Lower leg skin (tissue), 4 donors: ENCODE results near the gene ZSWIM8. TPM values are rescaled to one million over a fixed set of nuclear protein-coding genes. Genes with fewer than 3 reads are reported as not detected.
"Not testable (repeated sequence)": the region's sequence is repeated elsewhere in the genome, so short reads cannot be mapped to it uniquely, and the experiment has no call there.

ENCODE experiments used
- DNase-seq, 2 donors: peaks; one replicate each; pipeline ENCODE4 v3.0.0-alpha.2; 2019; ENCODE audit warnings: low spot score in 2 of 2
- H3K4me3 ChIP-seq: fragments of 200-600 bp; sonication (generic); 2 replicates; pipeline ENCODE4 v1.5.1; 2017; ENCODE audit warnings: mild to moderate bottlenecking, low read depth; ENCODE audit not compliant: poor library complexity, severe bottlenecking
- POLR2A ChIP-seq, 2 donors: fragments of 450-650 bp; IDR thresholded peaks; one replicate each; pipeline ENCODE4 v1.6.1; 2016 to 2017; ENCODE audit warnings: antibody characterized with exemption in 2 of 2, mild to moderate bottlenecking in 1 of 2, moderate library complexity in 1 of 2
- WGBS, 2 donors: methylation state at CpG; one replicate each; pipeline ENCODE4 v1.1.5; 2018; 5-methylcytosine and 5-hydroxymethylcytosine counted together
- intact Hi-C: fragments of 100-400 bp; cut with DNase I; formaldehyde crosslinking; loops from one replicate; pipeline ENCODE4 v1.15.0; 2023; ENCODE audit warnings: low total_unique reads
- total RNA-seq, 4 donors: library from RNA; depleted of rRNA; stranded (reverse); fragments of >200 nt; gene quantifications; one replicate each; pipeline ENCODE4 v1.1.0, GENCODE V29; 2016
- TF ChIP-seq, protein P1 (sequence below), 3 donors: fragments of 450-650 bp; IDR thresholded peaks; one replicate each; pipeline ENCODE4 v1.5.1; 2016; ENCODE audit warnings: antibody characterized with exemption in 3 of 3, mild to moderate bottlenecking in 3 of 3, moderate library complexity in 2 of 3

Gene ZSWIM8
- total RNA-seq, 4 donors from 2014 or later, result 99.0 to 262 (median 108) TPM

DNA sequence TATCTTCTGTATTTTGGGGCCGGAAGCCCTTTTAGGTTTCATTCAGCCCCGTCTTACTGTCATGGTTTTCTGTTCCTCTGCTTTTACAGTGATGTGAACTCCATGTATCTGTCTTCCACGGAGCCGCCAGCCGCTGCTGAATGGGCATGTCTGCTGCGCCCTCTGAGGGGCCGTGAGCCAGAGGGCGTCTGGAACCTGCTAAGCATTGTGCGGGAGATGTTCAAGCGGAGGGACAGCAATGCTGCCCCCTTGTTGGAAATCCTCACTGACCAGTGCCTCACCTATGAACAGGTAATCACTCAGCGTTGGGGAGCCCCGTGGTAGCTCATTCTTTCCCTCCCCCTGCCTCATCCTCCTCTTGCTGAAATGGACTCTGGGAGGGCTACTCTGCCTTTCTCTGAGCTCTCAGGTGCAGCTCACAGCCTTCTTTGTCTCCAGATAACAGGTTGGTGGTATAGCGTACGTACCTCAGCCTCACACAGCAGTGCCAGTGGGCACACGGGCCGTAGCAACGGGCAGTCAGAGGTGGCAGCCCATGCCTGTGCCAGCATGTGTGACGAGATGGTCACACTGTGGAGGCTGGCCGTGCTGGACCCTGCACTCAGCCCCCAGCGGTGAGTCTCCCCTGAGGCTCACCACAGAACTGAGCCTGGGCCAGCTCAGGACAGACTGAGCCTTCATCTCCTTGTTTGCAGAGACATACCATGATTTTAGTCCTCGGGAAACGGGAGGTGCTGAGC lies 5.7 kb downstream of the ZSWIM8 start:
- 89 to 94% methylated on average over 22 of the region's 22 CpGs for WGBS, 2 donors
- intact Hi-C loops, result no loop called here
- no peak for DNase-seq
- TF ChIP-seq, protein P1, sequence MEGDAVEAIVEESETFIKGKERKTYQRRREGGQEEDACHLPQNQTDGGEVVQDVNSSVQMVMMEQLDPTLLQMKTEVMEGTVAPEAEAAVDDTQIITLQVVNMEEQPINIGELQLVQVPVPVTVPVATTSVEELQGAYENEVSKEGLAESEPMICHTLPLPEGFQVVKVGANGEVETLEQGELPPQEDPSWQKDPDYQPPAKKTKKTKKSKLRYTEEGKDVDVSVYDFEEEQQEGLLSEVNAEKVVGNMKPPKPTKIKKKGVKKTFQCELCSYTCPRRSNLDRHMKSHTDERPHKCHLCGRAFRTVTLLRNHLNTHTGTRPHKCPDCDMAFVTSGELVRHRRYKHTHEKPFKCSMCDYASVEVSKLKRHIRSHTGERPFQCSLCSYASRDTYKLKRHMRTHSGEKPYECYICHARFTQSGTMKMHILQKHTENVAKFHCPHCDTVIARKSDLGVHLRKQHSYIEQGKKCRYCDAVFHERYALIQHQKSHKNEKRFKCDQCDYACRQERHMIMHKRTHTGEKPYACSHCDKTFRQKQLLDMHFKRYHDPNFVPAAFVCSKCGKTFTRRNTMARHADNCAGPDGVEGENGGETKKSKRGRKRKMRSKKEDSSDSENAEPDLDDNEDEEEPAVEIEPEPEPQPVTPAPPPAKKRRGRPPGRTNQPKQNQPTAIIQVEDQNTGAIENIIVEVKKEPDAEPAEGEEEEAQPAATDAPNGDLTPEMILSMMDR (IDR thresholded peaks at IDR 0.05), result no peak
- TF ChIP-seq POLR2A (IDR thresholded peaks at IDR 0.05), result no peak
- H3K4me3 ChIP-seq, result no peak overlapping the region

DNA sequence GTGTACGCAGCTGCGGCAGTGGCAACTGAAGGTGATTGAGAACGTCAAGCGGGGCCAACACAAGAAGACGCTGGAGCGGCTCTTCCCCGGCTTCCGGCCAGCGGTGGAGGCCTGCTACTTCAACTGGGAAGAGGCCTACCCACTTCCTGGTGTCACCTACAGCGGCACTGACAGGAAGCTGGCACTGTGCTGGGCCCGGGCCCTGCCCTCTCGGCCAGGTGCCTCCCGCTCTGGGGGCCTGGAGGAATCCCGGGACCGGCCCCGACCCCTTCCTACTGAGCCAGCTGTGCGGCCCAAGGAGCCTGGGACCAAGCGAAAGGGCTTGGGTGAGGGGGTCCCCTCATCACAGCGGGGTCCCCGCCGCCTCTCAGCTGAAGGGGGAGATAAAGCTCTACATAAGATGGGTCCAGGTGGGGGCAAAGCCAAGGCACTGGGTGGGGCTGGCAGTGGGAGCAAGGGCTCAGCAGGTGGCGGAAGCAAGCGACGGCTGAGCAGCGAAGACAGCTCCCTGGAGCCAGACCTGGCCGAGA lies 6.5 kb downstream of the ZSWIM8 start:
- WGBS, 2 donors, result 88 to 92% methylated on average over 10 to 26 of the region's 26 CpGs
- no peak for TF ChIP-seq POLR2A (IDR thresholded peaks at IDR 0.05)
- TF ChIP-seq, protein P1 (IDR thresholded peaks at IDR 0.05), result no peak
- intact Hi-C loops, result no loop called here
- no peak overlapping the region for H3K4me3 ChIP-seq
- DNase-seq, result no peak

DNA sequence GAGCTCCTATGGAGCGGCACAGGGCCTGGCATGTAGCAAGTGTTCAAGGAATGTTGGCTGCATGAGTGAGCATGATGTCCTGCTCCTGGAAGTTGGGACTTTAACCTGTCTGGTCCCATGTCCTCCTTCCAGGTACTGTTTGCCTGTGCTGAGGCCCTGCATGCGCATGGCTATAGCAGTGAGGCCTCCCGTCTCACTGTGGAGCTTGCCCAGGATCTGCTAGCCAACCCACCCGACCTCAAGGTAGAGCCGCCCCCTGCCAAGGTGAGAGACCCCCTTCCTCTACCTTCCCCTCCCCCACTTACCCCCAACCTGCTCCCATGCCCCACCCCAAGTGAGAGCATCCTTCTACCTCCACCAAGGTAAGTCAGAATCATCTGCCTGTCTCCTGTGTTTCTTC lies 8.1 kb downstream of the ZSWIM8 start:
- intact Hi-C loops, result no loop called here
- H3K4me3 ChIP-seq, result no peak overlapping the region
- WGBS, 2 donors, result 84 to 93% methylated on average over 5 of the region's 5 CpGs
- TF ChIP-seq, protein P1 (IDR thresholded peaks at IDR 0.05), result no peak
- no peak for DNase-seq

DNA sequence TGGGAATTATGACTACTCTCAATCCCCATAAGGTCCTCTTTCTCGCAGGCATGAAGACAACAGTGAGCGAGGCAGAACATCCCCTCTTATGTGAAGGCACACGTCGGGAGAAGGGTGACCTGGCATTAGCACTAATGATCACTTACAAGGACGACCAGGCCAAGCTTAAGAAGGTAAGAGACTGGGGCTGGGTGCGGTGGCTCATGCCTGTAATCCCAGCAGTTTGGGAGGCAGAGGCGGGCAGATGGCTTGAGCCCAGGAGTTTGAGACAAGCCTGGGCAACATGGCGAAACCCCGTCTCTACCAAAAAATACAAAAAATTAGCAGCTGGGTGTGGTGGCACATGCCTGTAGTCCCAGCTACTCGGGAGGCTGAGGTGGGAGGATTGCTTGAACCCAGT lies 10.1 kb downstream of the ZSWIM8 start:
- intact Hi-C loops, DNase-seq, H3K4me3 ChIP-seq: not testable (repeated sequence)
- WGBS, 2 donors, result 84 to 92% methylated on average over 10 of the region's 10 CpGs

DNA sequence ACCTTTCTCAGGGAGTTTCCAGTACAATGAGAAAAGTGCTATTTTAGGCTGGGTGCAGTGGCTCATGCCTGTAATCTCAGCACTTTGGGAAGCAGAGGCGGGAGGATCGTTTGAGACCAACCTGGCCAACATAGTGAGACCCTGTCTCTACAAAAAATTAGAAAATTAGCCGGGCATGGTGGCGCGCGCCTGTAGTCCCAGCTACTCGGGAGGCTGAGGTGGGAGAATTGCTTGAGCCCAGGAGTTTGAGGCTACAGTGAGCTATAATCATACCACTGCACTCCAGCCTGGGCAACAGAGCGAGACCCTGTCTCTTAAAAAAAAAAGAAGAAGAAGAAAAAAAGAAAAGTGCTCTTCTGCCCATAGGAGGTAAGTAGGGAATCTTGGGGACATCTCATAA lies 10.6 kb downstream of the ZSWIM8 start:
- H3K4me3 ChIP-seq, DNase-seq, intact Hi-C loops: not testable (repeated sequence)
- WGBS, 2 donors, result 92 to 96% methylated on average over 8 of the region's 8 CpGs

DNA sequence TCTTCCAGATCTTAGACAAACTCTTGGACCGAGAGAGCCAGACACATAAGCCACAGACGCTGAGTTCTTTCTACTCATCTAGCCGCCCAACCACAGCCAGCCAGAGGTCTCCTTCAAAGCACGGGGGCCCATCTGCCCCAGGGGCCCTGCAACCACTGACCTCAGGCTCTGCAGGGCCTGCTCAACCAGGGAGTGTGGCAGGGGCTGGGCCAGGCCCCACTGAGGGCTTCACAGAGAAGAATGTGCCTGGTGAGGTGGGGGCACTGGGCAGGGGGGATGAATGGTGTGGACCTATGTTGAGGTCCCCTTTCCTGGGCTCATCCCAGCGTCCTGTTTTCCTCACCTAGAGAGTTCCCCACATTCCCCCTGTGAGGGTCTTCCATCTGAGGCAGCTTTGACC lies 11.4 kb downstream of the ZSWIM8 start:
- TF ChIP-seq, protein P1 (IDR thresholded peaks at IDR 0.05), result no peak
- TF ChIP-seq POLR2A (IDR thresholded peaks at IDR 0.05), result no peak
- intact Hi-C loops, result no loop called here
- WGBS, 2 donors, result 79 to 86% methylated on average over 5 of the region's 5 CpGs
- DNase-seq, result no peak
- no peak overlapping the region for H3K4me3 ChIP-seq
